Activated B cell treated with CpG ODN at 0.5 μM for 24 hours (primary cell): ENCODE results near the gene ZDHHC13. TPM values are rescaled to one million over a fixed set of nuclear protein-coding genes. Genes with fewer than 3 reads are reported as not detected.

ENCODE experiments used
- ATAC-seq: fragments of 200-7000 bp; cut with Tn5 transposase; one replicate; pipeline ENCODE4 v1.10.0; 2021; ENCODE audit warnings: low read depth, mild to moderate bottlenecking, moderate library complexity
- CTCF ChIA-PET: fragments of 350-600 bp; sonication (Branson Sonifier 250); formaldehyde crosslinking; loops from one replicate; lab custom pipeline; 2021; ENCODE audit warnings: antibody characterized with exemption; lab: Charles Lee
- POLR2A ChIA-PET: fragments of 350-600 bp; sonication (Branson Sonifier 250); formaldehyde crosslinking; loops from one replicate; lab custom pipeline; 2021; ENCODE audit warnings: antibody characterized with exemption; lab: Charles Lee
- DNase-seq: peaks from one replicate; pipeline ENCODE4 v3.0.0; 2022
- H3K27ac Mint-ChIP-seq: one replicate; pipeline ENCODE4 v1.8.0; 2020; ENCODE audit warnings: mixed read lengths
- H3K27me3 Mint-ChIP-seq: one replicate; pipeline ENCODE4 v1.8.0; 2021; ENCODE audit warnings: mixed read lengths
- H3K36me3 Mint-ChIP-seq: one replicate; pipeline ENCODE4 v1.8.0; 2021; ENCODE audit warnings: low read depth, mixed read lengths
- H3K4me1 Mint-ChIP-seq: one replicate; pipeline ENCODE4 v1.8.0; 2021; ENCODE audit warnings: mixed read lengths
- H3K4me3 Mint-ChIP-seq: one replicate; pipeline ENCODE4 v1.8.0; 2020; ENCODE audit warnings: mild to moderate bottlenecking, mixed read lengths
- H3K9me3 Mint-ChIP-seq: one replicate; pipeline ENCODE4 v1.8.0; 2020; ENCODE audit warnings: mixed read lengths
- intact Hi-C: fragments of 100-400 bp; cut with micrococcal nuclease; formaldehyde crosslinking; loops from one replicate; pipeline ENCODE4 v1.15.1; 2024
- total RNA-seq: library from RNA; stranded (reverse); gene quantifications from 2 replicates; pipeline ENCODE4 v1.2.3, GENCODE V29; 2022
- TF ChIP-seq, protein P1 (sequence below): fragments of 200-600 bp; IDR thresholded peaks from one replicate; pipeline ENCODE4 v1.8.0; 2022; ENCODE audit warnings: antibody characterized with exemption, mild to moderate bottlenecking

ZDHHC13 gene
- total RNA-seq, 1 donor from 2014 or later: 25.2 TPM

DNA sequence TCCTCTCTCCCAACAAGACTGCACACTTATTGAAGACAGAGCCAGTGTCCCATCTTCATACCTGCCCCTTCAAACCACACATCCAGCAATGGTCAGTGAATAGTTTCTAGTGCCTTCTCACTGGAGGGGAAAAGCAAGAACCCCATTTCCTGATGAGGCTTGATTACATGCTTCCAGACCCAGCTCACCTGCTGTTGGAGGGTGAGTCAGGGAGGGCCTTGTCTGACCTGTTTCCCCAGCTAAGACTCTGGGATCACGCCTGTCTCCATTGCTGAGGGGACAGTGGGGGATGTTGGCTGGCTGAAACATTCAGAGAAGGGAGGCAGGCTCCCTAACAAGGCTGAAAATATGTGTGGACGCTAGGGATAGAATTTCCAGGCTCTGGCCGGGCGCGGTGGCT lies 27.5 kb upstream of the ZDHHC13 start:
- no peak for ATAC-seq
- Mint-ChIP-seq H3K9me3 (no peaks in the 10 kb centered on the region), H3K27ac (no peak overlapping the region), H3K36me3 (no peaks in the 10 kb centered on the region), H3K4me3 (no peak overlapping the region), H3K27me3 (peaks cover 15% of the 10 kb centered on the region), H3K4me1 (no peaks in the 10 kb centered on the region)
- ChIA-PET CTCF (no interaction called here), POLR2A (no interaction called here)
- intact Hi-C loops: no loop called here
- no peak for DNase-seq
- TF ChIP-seq, protein P1, sequence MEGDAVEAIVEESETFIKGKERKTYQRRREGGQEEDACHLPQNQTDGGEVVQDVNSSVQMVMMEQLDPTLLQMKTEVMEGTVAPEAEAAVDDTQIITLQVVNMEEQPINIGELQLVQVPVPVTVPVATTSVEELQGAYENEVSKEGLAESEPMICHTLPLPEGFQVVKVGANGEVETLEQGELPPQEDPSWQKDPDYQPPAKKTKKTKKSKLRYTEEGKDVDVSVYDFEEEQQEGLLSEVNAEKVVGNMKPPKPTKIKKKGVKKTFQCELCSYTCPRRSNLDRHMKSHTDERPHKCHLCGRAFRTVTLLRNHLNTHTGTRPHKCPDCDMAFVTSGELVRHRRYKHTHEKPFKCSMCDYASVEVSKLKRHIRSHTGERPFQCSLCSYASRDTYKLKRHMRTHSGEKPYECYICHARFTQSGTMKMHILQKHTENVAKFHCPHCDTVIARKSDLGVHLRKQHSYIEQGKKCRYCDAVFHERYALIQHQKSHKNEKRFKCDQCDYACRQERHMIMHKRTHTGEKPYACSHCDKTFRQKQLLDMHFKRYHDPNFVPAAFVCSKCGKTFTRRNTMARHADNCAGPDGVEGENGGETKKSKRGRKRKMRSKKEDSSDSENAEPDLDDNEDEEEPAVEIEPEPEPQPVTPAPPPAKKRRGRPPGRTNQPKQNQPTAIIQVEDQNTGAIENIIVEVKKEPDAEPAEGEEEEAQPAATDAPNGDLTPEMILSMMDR: no peak

DNA sequence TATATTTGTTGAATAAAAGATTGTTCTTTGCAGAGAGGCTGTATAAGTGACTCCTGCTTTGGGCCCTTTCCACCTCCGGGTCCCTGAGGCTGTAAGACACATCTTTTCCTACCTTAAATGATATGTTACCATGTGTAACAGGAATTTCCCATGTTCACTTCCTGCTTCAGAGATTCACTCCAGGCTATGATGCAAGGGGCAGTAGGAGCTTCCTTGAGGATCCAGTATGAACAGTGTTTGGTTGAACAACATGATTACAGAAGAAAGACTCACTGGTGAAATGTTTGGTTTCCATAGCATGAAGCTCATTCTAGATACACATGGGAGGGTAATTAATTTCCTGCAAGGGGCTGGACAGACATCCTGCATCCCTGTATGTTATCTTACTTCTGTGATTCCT lies 25.6 kb upstream of the ZDHHC13 start:
- CTCF ChIA-PET: no interaction called here
- Mint-ChIP-seq H3K27me3 (peaks cover 19% of the 10 kb centered on the region), H3K27ac (no peak overlapping the region), H3K4me3 (no peak overlapping the region), H3K9me3 (no peaks in the 10 kb centered on the region), H3K4me1 (no peaks in the 10 kb centered on the region), H3K36me3 (no peaks in the 10 kb centered on the region)
- TF ChIP-seq, protein P1: no peak
- ATAC-seq: no peak
- intact Hi-C loops: no loop called here
- POLR2A ChIA-PET: no interaction called here
- no peak for DNase-seq

- TF ChIP-seq, protein P1: no peak
- ATAC-seq (no peak), DNase-seq (no peak)
- no peak overlapping the region for H3K4me3 Mint-ChIP-seq
- no peaks in the 10 kb centered on the region for H3K36me3 Mint-ChIP-seq
- POLR2A ChIA-PET: no interaction called here
- no peak overlapping the region for H3K27ac Mint-ChIP-seq
- H3K27me3 Mint-ChIP-seq: peaks cover 26% of the 10 kb centered on the region
- CTCF ChIA-PET: no interaction called here
- H3K4me1 Mint-ChIP-seq: no peaks in the 10 kb centered on the region
- H3K9me3 Mint-ChIP-seq: no peaks in the 10 kb centered on the region
- intact Hi-C loops: no loop called here
Measured at GRCh38 chr11:19092342-19092741, 24.6 kb upstream of the ZDHHC13 start.

DNA sequence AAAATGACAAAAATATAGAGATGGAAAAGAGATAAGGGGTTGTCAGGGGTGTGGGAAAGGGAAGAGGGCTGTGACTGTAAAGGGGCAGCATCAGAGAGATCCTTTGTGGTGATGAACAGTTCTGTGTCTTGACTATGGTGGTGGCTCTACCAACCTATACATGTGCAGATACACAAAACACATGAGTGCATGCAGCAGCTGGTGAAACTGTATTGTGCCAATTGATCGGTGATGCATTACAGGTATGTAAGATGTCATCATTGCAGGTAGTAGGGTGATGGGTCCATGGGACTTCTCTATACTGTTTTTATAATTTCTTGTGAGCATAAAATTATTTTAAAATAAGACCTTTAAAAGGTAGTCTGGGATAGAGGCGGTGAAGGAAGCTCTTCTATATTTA lies 24.1 kb upstream of the ZDHHC13 start:
- no peak for DNase-seq
- intact Hi-C loops: no loop called here
- no peak overlapping the region for H3K27ac Mint-ChIP-seq
- no peak overlapping the region for H3K4me3 Mint-ChIP-seq
- H3K4me1 Mint-ChIP-seq: no peaks in the 10 kb centered on the region
- CTCF ChIA-PET: interaction anchor here (0.8 kb wide), 1 partner anchor 16 kb away, joined by 4 read pairs; no protein-coding TSS in a partner anchor
- TF ChIP-seq, protein P1: no peak
- H3K36me3 Mint-ChIP-seq: no peaks in the 10 kb centered on the region
- POLR2A ChIA-PET: no interaction called here
- no peak for ATAC-seq
- peaks cover 26% of the 10 kb centered on the region for H3K27me3 Mint-ChIP-seq
- H3K9me3 Mint-ChIP-seq: no peaks in the 10 kb centered on the region

DNA sequence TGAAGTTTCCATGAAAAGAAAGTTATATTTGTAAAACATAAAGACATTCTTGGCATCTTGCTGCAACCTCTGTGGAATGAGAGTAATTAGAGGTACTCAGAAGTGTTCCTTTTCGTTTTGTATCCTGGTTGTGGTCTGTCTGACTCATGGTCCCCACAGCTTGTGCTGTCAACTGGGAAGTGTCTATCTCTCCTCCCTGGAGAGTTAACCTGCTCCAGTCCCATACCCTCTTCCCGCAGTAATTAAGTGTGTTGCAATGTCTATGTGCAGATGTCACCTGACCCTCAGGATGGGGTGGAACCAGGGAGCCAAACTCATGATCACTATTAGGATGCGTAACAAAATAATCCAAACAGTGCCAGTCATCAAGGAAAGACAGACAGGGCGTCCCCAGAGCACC lies 23.0 kb upstream of the ZDHHC13 start:
- no peaks in the 10 kb centered on the region for H3K36me3 Mint-ChIP-seq
- H3K4me3 Mint-ChIP-seq: no peak overlapping the region
- DNase-seq (no peak), ATAC-seq (no peak)
- H3K9me3 Mint-ChIP-seq: no peaks in the 10 kb centered on the region
- peaks cover 26% of the 10 kb centered on the region for H3K27me3 Mint-ChIP-seq
- POLR2A ChIA-PET: no interaction called here
- no peak overlapping the region for H3K27ac Mint-ChIP-seq
- TF ChIP-seq, protein P1: no peak
- H3K4me1 Mint-ChIP-seq: no peaks in the 10 kb centered on the region
- intact Hi-C loops: no loop called here
- CTCF ChIA-PET: interaction anchor here (1.3 kb wide), 1 partner anchor 17 kb away, joined by 3 read pairs; no protein-coding TSS in a partner anchor
